ENCODE data around the gene DAPK2.
"Not testable (repeated sequence)": the region's sequence is repeated elsewhere in the genome, so short reads cannot be mapped to it uniquely, and the experiment has no call there.

Gene DAPK2

DNA sequence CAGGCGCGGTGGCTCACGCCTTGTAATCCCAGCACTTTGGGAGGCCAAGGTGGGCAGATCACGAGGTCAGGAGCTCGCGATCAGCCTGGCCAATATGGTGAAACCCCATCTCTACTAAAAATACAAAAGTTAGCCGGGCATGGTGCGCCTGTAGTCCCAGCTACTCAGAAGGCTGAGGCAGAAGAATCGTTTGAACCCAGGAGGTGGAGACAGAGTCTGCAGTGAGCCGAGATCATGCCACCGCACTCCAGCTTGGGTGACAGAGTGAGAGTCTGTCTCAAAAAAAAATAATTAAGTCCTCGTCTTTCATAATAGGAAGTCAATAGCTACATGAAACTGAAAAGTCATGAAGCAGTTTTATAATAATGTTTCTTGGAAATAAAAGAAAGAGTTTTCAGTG is 7.4 kb upstream of the DAPK2 start:
- DNase-seq (ENCODE audit: low spot score) = not testable (repeated sequence)

DNA sequence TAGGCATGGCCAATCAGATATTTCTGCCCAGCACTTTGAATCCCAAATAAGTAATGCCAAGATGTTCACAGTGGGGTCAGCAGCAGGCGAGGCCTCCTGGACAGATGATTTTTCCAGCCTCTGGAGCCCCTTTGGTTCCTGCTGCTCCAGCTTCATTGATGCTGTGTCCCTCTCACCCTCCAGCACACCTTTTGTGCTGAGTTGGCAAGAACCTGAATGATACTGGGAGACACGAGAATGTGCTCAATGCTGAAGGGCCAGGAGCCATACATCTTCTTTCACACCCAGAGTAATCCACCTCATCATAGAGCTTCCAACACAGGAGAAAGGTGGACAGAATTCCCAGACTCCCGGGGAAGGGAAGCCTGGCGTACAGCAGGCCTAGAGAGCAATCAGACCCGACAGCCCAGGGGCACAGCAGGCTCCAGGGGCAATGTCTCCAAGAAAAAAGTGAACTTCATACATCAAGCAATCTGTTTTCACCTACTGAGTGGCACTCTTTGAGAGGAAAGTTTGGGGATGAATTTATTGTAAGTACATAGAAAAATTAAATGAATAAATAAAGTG is 6.7 kb upstream of the DAPK2 start:
- no peak for DNase-seq (ENCODE audit: low spot score)

DNA sequence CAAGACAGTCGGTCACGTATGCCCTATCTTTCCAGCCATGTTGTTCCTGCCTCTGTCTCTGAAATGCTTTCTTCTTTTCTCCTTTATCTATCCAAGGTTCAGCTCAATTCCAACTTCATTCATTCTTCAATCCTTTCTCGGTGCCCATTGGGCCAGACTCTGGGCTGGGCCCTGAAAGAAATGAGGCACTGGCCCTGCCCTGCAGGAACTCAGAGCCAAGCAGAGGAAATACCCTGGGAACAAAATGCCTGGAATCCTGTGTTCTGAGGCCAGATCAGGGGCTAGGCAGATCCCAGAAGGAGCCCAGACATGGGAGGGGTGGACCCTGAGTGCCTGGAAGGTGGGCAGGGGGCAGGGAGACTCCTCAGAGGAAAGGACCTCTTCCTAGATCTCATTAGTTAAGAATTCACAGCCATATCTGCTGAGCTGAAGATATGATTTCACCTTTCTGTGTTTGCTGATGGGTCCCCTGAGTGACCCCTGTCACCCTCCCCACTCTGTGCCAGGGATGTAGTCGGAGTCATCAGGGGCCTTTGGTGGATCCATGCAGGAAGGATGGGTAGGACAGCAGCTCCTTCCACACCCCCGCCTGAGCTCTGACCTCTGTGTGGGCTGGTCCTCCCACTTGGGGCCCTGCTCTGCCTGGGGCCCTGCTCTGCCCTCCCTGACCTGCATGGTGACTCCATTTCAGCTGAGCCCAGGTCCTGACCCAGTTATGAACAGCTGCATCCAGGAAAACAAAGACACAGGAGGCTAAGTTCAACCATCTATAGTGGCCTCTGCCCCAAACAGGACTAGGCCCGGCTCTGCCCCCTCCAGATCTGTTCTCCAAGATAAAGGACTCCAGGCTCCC is 5.3 kb upstream of the DAPK2 start:
- DNase-seq (ENCODE audit: low spot score) = no peak

DNA sequence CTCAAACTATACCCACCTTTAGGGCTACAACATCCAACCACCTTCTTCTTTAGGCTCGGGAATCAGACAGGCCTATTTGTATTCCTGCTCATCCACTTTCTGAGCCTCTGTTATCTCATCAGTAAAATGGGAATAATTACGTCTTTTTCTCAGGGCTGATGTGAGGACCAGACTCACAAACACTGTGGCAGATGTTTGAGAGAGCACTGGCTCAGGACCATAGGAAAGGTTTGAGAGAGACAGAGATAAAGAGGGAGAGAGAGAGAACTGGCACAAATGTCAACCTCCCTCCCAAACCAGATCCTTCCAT is 4.8 kb upstream of the DAPK2 start:
- DNase-seq (ENCODE audit: low spot score) = no peak

DNA sequence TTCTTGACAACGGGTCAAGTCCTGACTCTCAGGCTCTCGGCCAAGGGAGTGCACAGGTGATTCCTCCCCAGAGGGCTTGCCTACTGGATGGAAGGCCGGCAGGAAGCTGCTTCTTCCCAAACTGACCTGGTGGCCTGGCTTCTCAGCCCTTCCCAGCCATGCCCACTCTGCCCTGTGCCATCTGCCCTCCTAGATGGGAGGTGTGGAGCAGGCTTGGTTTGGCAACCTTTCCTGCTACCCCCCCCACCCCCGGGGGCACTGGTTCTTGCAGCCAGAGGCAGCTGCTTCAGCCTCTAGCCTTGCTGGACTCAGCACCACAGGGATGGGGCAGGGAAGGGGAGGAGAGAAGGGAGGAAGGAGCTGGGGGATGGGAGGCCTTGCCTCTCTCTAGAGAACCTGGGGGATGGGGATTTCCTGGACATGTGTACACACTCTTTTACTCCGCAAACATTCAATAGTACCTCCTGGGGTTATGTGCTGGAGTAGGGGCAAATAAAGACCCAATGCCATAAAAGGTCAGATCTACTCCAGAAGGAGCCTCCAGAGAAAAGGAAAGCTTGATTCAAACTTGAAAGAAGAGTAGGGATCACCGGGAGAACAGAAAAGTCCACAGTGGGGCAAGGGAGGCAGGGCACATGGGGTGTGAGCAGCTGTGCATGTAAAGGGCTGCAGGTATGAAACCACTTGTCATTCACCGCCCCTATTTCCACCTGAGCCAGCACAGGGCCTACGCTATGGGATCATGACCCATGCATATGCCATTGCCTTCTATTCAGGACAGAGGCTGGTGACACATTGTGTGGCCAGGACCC is 4.2 kb upstream of the DAPK2 start:
- peak; percentile 38 for DNase-seq (ENCODE audit: low spot score)

DNA sequence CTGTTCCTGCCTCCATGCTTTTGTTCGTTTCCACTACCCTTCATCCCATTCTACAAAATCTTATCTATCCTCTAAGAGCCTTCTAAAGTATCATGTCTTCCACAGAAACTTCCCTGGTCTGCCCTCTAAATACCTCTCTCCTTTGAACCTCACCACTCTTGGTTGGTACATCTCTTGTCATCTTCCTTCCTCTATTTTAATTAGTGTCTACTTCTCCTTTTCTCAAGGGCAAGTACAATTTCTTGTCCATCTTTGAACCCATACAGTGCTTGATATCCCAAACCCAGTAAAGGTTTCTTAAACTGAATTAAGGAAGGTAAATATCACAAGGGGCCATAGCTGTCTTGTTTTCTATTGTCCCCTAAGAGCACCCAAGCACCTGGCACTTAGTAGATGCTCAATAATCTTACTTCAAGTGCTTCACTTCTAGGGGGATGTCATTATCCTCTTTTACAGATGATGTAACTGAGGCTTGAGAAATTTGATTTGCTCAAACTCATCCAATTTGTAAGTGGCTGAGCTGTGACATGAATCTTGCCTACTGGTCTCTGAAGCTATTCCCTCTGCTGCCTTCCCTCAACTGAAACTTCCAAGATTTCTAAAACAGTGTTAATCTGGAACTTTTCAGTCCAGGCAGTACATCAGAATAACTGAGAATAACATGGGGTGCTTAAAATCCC is 2.6 kb upstream of the DAPK2 start:
- DNase-seq (ENCODE audit: low spot score) = no peak

DNA sequence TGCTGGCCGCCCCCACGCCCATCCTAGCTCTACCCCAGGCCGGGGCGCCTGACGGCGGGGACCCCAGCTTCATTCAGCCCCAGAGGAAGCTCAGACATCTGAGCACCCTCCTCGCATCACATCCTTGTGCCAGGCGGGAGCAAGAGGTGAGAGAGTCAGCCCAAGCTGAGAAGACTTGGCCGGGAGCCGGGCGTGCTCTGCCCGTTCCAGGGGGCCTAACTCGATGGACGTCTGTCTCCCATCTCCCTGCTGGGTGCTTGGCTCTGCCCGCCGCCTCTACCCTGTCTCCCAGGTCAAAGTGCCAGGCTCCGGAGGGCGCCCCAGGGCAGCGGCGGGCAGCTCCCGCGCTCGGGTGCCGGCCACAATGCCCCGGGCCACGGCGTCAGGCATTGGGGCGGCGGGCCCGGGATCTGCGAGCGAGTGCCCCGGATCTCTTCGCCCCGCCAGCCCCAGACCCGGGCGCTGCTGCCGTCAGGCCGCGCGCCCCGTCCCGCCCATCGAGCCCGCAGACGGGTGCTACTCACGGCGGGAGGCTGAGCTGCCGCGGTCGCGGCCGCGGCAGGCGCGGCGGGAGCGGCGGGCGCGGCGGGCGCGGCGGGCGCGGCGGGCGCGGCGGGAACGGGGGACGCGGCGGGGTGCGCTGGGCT is 388 bp downstream of the DAPK2 start:
- peak; percentile 77 for DNase-seq (ENCODE audit: low spot score)

DNA sequence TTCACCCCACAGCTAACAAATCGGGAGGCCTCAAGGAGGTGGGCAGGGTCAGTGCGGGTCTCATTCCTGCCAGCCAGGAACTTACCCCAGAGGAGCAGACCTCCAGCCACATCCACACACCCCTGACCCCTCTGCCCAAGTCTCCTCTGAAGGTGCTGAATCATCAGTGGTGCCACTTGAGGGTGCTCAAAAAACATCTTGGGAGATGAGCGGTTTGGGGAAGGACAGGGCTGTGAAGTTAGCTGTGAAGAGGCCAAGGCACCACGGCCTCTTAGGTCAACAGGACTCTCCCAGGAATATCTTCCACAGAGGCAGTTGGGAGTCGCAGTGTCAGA is 1.2 kb downstream of the DAPK2 start:
- no peak for DNase-seq (ENCODE audit: low spot score)

DNA sequence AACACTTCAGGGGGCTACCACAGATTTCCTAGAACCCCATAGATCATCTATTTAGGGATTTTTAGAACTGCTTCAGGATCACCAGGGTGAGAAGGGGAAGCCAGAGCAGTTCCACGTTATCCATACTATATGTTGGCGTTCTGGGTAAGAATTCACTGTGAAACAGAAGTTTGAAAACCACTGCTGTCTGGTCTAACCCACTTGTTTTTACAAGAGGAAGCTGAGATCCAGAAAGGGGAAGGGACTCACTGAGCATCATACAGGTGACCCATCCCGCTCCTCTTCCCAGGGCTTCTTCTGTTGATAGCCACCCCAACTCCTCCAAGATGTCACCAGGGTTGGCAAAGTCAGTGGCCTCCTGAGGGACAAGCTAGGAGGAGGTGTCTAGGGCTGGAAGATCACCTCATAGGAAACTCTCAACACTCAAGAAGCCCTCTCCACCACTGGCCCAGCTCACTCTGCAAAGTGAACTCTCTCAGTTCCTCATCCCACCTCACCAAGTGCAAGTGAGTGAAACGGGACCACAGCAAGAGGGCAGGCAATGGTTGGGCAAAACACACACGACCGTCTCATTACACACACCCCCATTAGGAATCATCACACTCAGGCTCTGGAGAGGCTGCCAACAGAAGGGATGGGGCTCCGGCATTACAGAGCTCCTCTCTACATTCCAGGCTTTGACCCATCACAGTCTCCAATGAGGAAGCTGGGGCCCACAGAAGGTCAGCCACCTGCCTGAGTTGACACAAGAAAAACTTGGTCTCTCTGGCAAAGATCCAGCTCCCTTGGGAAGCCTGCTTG is 1.8 kb downstream of the DAPK2 start:
- DNase-seq (ENCODE audit: low spot score) = no peak

DNA sequence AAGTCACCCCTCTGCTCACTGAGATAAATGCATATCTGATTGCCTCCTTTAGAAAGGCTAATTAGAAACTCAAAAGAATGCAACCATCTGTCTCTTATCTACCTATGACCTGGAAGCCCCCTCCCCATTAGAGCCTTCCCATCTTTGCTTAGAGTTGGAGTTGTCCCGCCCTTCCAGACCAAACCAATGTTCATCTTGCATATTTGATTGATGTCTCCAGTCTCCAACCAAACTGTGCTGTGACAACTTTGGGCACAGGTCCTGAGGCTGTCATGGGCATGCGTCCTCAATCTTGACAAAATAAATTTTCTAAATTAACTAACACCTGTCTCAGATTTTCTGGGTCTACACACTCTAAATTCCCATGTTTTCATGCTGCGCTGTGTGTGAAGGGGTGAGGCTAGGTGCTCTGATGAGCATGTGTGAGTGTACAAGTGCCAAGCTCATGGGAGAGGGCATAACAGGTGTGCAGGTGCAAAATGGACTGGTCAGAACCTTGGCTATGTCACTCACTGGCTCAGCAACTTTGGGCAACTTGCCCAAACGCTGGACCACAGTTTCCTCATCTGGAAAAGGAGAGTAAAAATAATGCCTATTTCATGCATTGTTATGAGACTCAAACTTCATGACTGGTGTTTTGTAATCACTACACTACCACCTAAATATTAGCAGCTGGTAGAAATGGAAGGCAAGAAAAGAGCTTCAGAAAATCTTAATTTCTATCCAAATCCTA is 7.2 kb downstream of the DAPK2 start:
- no peak for DNase-seq (ENCODE audit: low spot score)

DNA sequence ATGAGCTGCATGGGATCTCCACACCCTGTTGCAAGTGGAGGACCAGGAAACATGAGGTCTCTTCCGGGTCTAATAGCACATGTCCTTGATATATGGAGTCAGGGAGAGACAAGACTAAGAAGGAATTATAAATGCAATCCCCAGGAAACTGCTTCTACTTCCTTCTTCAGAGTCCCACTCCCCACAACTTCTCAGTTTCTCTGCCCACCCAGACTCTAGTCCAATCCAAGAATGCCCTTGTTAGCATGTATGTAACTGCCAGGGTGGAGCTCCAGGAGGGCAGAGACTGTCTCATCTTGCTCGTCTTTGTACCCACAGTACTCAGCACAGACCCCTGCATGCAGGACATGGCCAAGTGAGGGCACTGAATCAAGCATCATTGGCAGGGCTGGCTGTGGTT is 8.3 kb downstream of the DAPK2 start:
- DNase-seq (ENCODE audit: low spot score) = no peak

DNA sequence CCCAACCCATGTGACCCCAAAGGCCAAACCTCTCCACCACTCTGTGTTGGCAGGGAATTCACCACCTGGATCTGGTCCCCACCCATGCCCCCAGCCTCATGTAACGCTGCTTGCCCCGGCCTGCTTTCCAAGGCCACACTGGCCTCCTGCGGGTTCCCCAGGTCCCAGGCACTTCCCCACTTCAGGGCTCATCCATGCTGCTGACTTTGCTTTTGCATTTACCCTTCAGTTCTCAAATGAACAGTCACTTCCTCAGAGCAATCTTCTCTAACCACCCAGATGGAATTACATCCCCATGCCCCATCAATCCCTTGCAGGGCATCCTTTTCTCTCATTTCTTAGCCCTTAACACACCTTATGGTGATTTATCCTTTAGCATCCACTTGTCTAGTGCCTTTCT is 9.2 kb downstream of the DAPK2 start:
- DNase-seq (ENCODE audit: low spot score) = no peak

DNA sequence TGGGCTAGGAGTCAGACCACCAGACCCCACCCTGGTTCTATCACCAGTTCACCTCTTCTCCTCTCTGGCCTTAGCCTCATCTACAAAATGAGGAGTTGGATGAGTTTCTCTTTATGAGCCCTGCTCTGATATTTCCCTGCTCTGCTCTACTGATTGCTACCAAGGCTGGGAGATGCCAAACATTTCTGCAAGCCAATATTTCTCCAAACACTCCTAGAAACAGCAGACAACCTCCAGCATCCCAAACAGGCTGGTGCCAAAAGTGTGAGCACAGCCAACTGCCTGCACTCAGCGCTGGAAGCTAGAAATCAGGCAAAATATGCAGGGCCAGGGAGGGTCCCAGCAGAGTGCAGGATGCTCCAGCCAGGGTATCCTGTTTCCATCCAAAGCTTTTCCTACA is 10.8 kb downstream of the DAPK2 start:
- no peak for DNase-seq (ENCODE audit: low spot score)

DNA sequence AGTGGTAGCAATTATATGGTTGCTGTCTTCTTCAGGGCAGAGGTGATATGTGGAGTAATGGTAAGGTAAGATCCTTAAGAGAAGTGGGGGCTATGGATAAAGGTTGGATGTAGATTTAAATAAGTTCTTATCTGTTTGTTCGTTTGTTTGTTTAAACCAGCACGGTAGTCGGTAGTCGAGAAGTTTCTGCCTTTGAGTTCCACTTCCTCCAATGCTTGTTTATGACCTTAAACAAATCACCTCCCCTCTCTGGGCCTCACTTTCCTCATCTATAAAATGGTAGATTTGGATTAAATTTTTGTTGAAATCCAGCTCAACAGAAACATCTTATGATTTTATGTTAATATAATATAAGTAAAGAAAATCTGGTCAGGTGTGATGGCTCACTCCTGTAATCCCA is 11.8 kb downstream of the DAPK2 start:
- DNase-seq (ENCODE audit: low spot score) = no peak

DNA sequence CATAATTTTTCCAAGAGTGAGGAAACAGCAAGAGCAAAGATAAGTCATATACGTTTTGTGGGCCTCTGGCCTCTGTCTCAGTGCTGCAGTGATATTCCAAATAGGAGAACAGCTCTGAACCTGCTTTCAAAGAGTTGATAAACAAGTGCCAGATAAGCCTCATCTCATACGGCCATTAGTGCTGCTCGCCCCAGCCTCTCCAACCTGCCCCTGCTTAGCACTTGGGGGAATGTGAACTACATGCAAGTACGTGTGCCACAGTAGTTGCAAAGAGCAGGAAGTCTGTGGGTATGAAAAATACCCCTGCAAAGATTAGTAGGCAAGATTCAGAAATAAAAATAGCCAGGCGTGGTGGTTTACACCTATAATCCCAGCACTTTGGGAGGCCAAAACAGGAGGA is 14.0 kb downstream of the DAPK2 start:
- DNase-seq (ENCODE audit: low spot score) = no peak

DNA sequence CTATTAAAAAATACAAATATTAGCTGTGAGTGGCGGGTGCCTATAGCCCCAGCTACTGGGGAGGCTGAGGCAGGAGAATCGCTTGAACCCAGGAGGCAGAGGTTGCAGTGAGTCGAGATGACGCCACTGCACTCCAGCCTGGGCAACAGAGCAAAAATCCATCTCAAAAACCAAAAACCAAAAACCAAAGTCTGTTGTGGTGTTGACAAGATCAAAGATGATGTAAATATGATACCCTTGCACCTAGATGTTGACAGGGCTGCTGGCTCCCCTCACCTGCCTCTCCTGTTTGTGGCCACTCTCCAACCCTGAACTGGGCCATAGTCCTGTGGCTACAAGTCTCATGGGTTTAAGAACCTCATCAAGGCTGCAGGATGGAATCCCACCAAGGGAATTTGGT is 16.2 kb downstream of the DAPK2 start:
- no peak for DNase-seq (ENCODE audit: low spot score)

DNA sequence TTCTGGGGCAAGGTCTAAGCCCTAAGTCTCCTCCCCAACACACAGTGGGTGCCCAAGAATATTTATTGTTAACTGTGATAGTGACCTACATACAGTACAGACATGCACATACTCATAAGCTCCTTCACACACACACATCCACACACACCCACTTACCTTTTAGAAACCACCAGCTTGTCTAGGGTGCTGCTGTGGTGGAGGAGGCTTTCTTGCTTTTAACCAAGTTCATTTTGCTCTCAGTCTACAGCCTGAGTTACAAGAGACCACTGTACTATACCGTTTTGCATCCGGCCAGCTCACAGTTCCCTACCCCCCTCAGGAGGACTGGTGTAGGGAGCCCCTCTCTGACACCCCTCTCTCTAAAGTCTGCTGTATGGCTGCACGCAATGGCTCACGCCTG is 16.7 kb downstream of the DAPK2 start:
- DNase-seq (ENCODE audit: low spot score) = no peak

DNA sequence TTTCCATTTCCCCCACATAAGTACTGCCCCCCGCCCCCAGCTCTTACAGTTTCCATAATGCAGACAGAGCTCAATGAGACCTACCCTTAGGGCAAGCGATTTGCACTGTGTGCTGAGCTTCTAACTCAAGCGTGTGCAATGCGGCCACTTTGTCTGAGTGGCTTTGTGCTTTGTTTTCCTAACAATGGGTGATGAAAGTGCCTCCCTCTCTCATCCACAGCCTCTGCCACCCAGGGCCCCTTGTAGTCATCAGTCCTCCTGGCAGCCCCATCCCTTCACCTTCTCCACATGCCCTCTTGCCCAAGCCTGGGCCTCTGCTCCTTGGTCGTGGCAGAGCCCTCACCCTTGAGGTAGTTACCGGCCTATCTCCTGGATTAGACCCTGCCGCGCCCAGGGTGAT is 17.2 kb downstream of the DAPK2 start:
- DNase-seq (ENCODE audit: low spot score) = no peak

DNA sequence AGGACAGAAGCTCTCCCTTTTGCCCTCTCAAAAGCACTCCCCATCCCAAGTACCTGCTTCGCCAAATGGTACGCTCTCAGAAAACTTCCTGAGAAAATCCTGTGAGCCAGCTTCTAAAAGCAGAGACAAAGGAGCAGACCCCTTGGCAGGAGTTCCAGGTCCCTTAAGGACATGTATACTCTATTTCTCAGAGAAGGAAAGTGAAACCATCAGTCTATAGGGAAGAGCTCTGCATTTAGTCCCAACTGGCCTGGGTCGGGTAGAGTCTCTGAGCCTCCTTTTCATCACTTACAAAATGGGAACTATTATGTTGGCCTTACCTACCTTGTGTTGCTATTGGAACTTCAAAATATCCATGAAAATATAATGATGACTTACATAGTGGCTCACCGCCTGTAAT is 19.7 kb downstream of the DAPK2 start:
- no peak for DNase-seq (ENCODE audit: low spot score)

DNA sequence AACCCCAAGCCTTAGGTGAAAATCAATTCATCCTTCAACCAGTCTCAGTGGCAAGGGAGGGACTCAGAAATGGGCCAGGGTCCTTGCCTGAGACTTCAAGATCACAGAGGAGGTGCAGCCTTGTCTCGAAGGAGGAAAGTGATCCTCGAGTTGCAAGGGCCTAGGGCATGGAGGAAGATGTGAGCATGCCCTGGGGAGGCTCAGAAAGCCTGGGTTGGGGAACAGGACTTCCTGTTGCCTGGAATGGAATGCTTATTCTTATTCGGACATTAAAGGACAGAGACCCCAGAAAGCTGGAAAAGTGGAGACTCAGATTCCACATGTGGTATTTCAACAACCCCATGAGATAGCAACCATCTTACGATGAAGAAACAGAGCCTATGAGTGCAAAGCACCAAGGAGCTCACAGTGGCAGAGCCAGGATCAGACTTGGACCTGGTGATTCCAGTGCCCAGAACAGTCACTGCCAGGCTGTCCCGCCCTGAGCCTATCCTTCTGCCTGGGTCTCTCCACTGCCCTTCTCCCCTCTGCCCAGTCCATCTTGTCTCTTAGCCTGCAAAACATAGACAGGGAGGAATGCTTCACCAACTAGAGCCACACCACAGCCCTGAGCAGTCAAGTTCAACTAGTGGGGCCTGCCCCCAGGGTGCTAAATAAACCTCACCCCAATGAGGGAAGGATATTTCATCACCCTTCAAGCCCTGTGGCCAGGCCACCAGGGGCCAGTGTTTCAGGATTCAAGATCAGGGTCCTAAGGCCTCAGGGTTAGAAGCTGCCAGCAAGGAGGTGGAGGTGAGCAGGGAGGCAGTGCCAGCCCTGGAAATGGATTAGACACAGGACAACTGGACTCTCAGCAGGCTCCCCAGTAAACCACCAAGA is 21.9 kb downstream of the DAPK2 start:
- DNase-seq (ENCODE audit: low spot score) = no peak

All from iPS-NIHi11 (cell line).